ENCODE results near the gene DDX27. TPM values are rescaled to one million over a fixed set of nuclear protein-coding genes. Genes with fewer than 3 reads are reported as not detected.

The DDX27 gene
- total and polyA plus RNA-seq, 2 of the 13 experiments (the other 11 are each of a cell fraction or from before 2014, with no cell fraction given): 42.6 to 72.8 TPM

DNA sequence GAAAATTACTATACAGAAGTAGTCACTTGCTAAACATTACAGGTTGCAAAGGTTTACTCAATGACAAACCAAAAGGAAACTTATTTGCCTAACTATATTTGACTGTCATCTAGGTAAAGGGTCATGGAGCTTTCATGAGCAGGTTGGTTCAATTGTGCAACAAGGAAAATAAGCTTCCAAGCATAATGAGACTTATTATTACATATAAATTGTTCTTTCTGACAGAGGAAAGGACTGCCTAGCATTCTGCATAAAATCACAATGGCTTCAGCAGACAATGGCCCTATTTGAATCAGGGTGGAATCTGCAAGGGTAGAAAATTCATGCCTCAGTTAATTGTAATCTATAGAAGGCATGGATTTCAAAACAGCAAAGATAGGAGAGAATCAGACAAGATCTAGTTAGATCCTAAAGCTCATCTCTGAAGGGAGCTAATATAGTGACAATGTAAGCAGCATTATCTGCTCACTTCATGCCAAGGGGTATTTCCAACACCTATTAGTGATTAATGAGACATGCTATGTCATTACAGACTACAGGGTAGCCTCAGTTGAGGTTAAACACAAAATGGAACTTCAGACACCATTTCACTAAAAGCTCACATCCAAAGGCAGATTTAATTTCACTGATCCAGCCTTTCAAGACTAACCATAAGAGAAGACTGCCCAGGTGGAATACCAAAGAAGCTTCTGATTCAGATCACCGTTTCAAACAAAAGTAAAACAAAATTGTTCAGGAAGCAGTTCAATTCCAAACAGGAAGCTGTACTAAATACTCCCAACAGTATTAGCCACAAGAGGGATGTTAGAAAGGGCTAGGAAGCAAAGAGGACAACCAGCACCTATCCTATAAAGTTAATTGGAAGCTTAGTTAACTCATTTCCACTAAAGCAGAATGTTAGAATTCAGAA, 39.6 kb upstream of the DDX27 start (continued):
- no peak for TF ChIP-seq RFX1 (IDR thresholded peaks at IDR 0.05)
- TF ChIP-seq ZSCAN9 (CRISPR knock-in tag; IDR thresholded peaks at IDR 0.05; ENCODE audit: borderline replicate concordance): peak; percentile 23; the same call in 1 of the 2 replicates
- TF ChIP-seq, protein P1, sequence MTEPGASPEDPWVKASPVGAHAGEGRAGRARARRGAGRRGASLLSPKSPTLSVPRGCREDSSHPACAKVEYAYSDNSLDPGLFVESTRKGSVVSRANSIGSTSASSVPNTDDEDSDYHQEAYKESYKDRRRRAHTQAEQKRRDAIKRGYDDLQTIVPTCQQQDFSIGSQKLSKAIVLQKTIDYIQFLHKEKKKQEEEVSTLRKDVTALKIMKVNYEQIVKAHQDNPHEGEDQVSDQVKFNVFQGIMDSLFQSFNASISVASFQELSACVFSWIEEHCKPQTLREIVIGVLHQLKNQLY (CRISPR knock-in tag; IDR thresholded peaks at IDR 0.05): no peak
- no peak for TF ChIP-seq ATAD3A (CRISPR knock-in tag; IDR thresholded peaks at IDR 0.05)
- TF ChIP-seq, protein P2, sequence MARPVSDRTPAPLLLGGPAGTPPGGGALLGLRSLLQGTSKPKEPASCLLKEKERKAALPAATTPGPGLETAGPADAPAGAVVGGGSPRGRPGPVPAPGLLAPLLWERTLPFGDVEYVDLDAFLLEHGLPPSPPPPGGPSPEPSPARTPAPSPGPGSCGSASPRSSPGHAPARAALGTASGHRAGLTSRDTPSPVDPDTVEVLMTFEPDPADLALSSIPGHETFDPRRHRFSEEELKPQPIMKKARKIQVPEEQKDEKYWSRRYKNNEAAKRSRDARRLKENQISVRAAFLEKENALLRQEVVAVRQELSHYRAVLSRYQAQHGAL (CRISPR knock-in tag; IDR thresholded peaks at IDR 0.05; ENCODE audit: not compliant biosample characterization): no peak
- 0 out of 2 replicates have a peak, but pooled peaks have one; percentile 28 for TF ChIP-seq ZNF12 (CRISPR knock-in tag; IDR thresholded peaks at IDR 0.05)
- no peak for TF ChIP-seq NFYB (CRISPR knock-in tag; IDR thresholded peaks at IDR 0.05)
- TF ChIP-seq NR2F6 (IDR thresholded peaks at IDR 0.05): peak; percentile 42; the same call in 1 of the 2 replicates
- peak; percentile 59; the same call in 1 of the 2 replicates for TF ChIP-seq NR2F6 (CRISPR knock-in tag; IDR thresholded peaks at IDR 0.05)
- TF ChIP-seq MED8 (CRISPR knock-in tag; IDR thresholded peaks at IDR 0.05; ENCODE audit: insufficient replicate concordance): no peak
- TF ChIP-seq, protein P3, sequence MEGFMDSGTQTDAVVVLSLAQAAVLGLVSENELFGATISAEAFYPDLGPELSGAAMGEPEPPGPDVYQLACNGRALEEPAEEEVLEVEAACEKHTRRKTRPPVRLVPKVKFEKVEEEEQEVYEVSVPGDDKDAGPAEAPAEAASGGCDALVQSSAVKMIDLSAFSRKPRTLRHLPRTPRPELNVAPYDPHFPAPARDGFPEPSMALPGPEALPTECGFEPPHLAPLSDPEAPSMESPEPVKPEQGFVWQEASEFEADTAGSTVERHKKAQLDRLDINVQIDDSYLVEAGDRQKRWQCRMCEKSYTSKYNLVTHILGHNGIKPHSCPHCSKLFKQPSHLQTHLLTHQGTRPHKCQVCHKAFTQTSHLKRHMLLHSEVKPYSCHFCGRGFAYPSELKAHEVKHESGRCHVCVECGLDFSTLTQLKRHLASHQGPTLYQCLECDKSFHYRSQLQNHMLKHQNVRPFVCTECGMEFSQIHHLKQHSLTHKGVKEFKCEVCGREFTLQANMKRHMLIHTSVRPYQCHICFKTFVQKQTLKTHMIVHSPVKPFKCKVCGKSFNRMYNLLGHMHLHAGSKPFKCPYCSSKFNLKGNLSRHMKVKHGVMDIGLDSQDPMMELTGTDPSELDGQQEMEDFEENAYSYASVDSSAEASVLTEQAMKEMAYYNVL (CRISPR knock-in tag; IDR thresholded peaks at IDR 0.05; ENCODE audit: borderline replicate concordance): no peak
- TF ChIP-seq SMARCE1 (IDR thresholded peaks at IDR 0.05; ENCODE audit: borderline replicate concordance): no peak
- TF ChIP-seq, protein P4, sequence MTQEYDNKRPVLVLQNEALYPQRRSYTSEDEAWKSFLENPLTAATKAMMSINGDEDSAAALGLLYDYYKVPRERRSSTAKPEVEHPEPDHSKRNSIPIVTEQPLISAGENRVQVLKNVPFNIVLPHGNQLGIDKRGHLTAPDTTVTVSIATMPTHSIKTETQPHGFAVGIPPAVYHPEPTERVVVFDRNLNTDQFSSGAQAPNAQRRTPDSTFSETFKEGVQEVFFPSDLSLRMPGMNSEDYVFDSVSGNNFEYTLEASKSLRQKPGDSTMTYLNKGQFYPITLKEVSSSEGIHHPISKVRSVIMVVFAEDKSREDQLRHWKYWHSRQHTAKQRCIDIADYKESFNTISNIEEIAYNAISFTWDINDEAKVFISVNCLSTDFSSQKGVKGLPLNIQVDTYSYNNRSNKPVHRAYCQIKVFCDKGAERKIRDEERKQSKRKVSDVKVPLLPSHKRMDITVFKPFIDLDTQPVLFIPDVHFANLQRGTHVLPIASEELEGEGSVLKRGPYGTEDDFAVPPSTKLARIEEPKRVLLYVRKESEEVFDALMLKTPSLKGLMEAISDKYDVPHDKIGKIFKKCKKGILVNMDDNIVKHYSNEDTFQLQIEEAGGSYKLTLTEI (CRISPR knock-in tag; conservative IDR thresholded peaks at IDR 0.05): no peak
- TF ChIP-seq ZNF496 (CRISPR knock-in tag; IDR thresholded peaks at IDR 0.05; ENCODE audit: insufficient replicate concordance): no peak
- no peak for TF ChIP-seq SRY (CRISPR knock-in tag; IDR thresholded peaks at IDR 0.05)
- TF ChIP-seq YEATS4 (CRISPR knock-in tag; IDR thresholded peaks at IDR 0.05; ENCODE audit: borderline replicate concordance): peak; percentile 25; the same call in 1 of the 2 replicates
- TF ChIP-seq ZBTB42 (CRISPR knock-in tag; IDR thresholded peaks at IDR 0.05): no peak
- TF ChIP-seq SKI (IDR thresholded peaks at IDR 0.05; ENCODE audit: partially characterized antibody): peak; percentile 17
- TF ChIP-seq, protein P5, sequence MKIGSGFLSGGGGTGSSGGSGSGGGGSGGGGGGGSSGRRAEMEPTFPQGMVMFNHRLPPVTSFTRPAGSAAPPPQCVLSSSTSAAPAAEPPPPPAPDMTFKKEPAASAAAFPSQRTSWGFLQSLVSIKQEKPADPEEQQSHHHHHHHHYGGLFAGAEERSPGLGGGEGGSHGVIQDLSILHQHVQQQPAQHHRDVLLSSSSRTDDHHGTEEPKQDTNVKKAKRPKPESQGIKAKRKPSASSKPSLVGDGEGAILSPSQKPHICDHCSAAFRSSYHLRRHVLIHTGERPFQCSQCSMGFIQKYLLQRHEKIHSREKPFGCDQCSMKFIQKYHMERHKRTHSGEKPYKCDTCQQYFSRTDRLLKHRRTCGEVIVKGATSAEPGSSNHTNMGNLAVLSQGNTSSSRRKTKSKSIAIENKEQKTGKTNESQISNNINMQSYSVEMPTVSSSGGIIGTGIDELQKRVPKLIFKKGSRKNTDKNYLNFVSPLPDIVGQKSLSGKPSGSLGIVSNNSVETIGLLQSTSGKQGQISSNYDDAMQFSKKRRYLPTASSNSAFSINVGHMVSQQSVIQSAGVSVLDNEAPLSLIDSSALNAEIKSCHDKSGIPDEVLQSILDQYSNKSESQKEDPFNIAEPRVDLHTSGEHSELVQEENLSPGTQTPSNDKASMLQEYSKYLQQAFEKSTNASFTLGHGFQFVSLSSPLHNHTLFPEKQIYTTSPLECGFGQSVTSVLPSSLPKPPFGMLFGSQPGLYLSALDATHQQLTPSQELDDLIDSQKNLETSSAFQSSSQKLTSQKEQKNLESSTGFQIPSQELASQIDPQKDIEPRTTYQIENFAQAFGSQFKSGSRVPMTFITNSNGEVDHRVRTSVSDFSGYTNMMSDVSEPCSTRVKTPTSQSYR (CRISPR knock-in tag; IDR thresholded peaks at IDR 0.05; ENCODE audit: borderline replicate concordance): no peak
- no peak for TF ChIP-seq MXD4 (CRISPR knock-in tag; IDR thresholded peaks at IDR 0.05)
- 0 out of 2 replicates have a peak, but pooled peaks have one; percentile 12 for TF ChIP-seq ZNF136 (CRISPR knock-in tag; IDR thresholded peaks at IDR 0.05; ENCODE audit: low read depth)
- 0 out of 2 replicates have a peak, but pooled peaks have one; percentile 21 for TF ChIP-seq CC2D1A (CRISPR knock-in tag; IDR thresholded peaks at IDR 0.05)
